H1 (cell line): ENCODE measurements around the gene FAF2. TPM values are rescaled to one million over a fixed set of nuclear protein-coding genes. Genes with fewer than 3 reads are reported as not detected.

ENCODE experiments used
- BCL11A ChIP-seq, 2 experiments: IDR thresholded peaks; one replicate each; pipeline ENCODE4 v1.6.1; 2011; ENCODE audit warnings: low read depth in 2 of 2, low read length in 2 of 2, mild to moderate bottlenecking in 2 of 2
- TBP ChIP-seq: IDR thresholded peaks from 2 replicates; pipeline ENCODE4 v1.6.1; 2011; ENCODE audit warnings: low read depth, low read length, improper control_type of control experiment
- polyA plus RNA-seq, 7 experiments: library from polyadenylated mRNA; depleted of rRNA in 3 of 7; stranded (reverse) in 5 of 7; unstranded in 2 of 7; fragments of >200 nt in 5 of 7; fragments of 200-250 nt in 2 of 7; gene quantifications; 1 replicate in 5 of 7; 2 replicates in 1 of 7; 4 replicates in 1 of 7; pipeline versions ENCODE4 v1.2.1 to v1.2.3, GENCODE V29; 2011 to 2013; ENCODE audit warnings: missing spikeins in 2 of 7, mixed read lengths in 2 of 7
- total RNA-seq: library from RNA; stranded (reverse); fragmentation: NEBNext Ultra II Directional; extraction: Animal tissue kit (Norgen Biotek cat#: 25700); gene quantifications from 2 replicates; pipeline ENCODE4 v1.2.1, GENCODE V29; 2021

The FAF2 gene
- total and polyA plus RNA-seq, 2 of the 8 experiments (the other 6 are each of a cell fraction or from before 2014, with no cell fraction given) = 20.8 to 35.8 TPM

- no peak for TF ChIP-seq TBP
- TF ChIP-seq BCL11A (IDR thresholded peaks at IDR 0.05; ENCODE audit: low read depth in 2 of 2, low read length in 2 of 2) = no peak
Measured at GRCh38 chr5:176466245-176466871, 18.2 kb downstream of the FAF2 start (continued).
